Loucy (cell line): ENCODE results near the gene CFAP92.

ENCODE experiments used
- EZH2phosphoT487 ChIP-seq: fragments of 200-600 bp; IDR thresholded peaks from 2 replicates; pipeline ENCODE4 v1.6.1; 2018; ENCODE audit warnings: antibody characterized with exemption, mild to moderate bottlenecking, moderate library complexity, borderline replicate concordance
- TF ChIP-seq, protein P1 (sequence below): fragments of 200-600 bp; sonication (generic); conservative IDR thresholded peaks from 2 replicates; pipeline ENCODE4 v1.5.1; 2014; ENCODE audit warnings: mild to moderate bottlenecking, antibody characterized with exemption, low read length

DNA sequence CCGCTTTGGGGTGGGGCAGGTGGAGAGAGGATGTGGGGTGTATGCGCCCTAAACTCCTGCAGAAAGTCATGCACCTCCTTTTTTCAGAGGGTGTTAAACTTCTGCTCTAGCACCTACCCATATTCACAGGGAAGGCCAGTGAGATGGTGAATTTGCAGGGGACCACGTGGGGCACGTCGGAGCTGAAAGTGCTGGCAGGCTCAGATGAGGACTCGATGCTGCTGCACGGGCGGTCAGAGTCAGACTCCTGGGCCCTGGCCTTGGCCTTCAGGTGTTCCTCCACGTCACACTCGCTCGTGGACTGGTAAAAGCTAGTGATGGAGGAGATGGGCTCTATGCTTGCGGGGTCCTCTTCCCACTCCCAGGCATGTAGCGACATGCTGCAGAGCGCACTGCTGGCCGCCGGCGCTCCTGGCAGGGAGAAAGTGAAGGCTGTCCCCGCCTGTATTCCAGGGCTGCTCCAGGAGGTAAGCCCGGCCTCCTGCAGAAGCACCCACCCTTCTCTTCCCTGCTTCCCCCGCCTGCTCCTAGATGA, 883 bp downstream of the CFAP92 start:
- TF ChIP-seq, protein P1, sequence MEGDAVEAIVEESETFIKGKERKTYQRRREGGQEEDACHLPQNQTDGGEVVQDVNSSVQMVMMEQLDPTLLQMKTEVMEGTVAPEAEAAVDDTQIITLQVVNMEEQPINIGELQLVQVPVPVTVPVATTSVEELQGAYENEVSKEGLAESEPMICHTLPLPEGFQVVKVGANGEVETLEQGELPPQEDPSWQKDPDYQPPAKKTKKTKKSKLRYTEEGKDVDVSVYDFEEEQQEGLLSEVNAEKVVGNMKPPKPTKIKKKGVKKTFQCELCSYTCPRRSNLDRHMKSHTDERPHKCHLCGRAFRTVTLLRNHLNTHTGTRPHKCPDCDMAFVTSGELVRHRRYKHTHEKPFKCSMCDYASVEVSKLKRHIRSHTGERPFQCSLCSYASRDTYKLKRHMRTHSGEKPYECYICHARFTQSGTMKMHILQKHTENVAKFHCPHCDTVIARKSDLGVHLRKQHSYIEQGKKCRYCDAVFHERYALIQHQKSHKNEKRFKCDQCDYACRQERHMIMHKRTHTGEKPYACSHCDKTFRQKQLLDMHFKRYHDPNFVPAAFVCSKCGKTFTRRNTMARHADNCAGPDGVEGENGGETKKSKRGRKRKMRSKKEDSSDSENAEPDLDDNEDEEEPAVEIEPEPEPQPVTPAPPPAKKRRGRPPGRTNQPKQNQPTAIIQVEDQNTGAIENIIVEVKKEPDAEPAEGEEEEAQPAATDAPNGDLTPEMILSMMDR = no peak
- no peak for TF ChIP-seq EZH2phosphoT487
